ENCODE data around the gene CIRBP.

Gene CIRBP

GRCh38 chr19:1269065-1269477 lies at the start of gene CIRBP:
Gene CIRBP (plus strand): TSS chr19:1269332. CDS start chr19:1270934, 1,602 bp downstream.
- DNase-seq (ENCODE audit: low read depth in 2 of 2) = peak; percentile 99

DNA sequence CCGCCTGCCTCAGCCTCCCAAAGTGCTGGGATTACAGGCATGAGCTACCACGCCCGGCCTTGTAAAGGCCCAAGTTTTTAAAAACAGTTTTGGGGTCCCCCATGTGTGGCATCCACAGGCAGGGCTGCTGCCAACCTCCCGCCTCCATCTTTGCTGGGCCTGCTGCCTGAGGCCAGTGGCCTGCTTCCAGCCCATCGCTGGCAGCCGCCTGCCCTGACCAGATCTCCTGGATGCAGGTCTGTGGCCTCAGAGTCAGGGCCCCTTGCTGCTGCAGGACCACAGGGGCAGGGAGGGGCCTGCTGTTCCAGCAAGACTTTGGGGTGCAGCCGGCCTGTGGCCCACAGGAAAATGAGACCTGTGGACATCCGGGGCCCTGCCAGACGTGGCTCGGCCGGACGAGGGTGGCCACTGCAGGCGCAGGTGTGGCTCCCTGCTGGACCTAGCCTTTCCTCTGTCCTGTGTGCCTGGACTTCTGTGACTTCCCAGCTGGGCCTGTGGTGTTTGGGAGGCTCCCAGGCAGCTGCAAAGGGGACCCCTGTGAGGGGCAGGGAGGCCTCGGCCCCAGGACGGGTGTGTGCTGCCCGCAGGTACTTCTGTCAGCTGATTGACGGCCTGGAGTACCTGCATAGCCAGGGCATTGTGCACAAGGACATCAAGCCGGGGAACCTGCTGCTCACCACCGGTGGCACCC lies 49.2 kb upstream of the CIRBP start:
- no peak for DNase-seq (ENCODE audit: low read depth in 2 of 2)

GRCh38 chr19:1220477-1220930 lies 48.6 kb upstream of the CIRBP start:
- DNase-seq (ENCODE audit: low read depth in 2 of 2) = no peak

DNA sequence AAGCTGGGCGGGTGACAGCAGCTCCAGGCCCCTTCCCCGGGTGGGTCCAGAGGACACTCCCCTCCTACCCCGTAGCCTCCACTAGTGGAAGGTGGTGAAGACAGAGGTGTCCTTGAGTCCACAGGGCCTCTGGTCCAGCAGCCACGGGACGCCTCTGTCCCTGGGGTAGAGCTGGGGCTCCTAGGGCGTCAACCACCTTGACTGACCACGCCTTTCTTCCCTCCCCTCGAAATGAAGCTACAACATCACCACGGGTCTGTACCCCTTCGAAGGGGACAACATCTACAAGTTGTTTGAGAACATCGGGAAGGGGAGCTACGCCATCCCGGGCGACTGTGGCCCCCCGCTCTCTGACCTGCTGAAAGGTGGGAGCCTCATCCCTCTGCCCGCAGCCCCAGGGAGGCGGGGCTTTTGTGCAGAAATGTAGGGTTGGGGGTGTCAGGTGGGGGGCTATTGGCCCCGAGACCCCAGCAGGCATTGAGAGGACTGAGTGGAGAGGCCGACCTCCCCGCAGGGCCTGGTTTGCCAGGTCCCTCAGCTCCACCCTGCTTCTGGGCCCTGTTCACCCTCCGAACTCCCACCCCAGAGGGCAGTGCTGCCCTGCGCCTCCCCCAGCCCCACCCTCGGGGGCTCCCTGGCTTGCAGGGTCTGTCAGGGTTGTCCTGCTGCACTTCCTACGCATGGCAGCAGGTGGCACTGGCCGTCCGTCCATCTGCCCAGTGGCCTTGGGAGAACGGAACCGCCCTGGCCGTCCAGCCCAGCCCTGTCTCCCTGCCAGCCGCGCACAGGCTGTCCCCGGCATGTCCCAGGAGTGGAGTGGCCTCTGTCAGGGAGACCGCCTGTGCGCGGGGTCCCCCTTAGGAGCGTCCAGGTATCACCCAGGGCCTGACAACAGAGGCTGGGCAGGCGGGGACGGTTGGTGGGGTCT lies 47.9 kb upstream of the CIRBP start:
- no peak for DNase-seq (ENCODE audit: low read depth in 2 of 2)

DNA sequence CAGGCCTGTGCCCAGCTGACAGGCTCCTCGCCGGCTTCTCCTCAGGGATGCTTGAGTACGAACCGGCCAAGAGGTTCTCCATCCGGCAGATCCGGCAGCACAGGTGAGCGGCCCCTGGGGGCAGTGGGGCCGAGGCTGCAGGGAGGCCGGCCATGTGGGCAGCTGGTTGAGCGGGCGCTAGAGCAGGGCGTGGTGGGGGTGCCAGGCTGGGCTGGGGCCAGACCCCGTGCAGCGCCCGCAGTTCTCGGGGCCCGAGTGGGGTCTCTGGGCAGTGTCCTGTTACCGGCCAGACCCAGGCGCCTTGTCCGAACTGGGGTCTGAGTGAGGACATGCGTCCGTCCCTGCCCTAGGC lies 47.3 kb upstream of the CIRBP start:
- DNase-seq (ENCODE audit: low read depth in 2 of 2) = no peak

DNA sequence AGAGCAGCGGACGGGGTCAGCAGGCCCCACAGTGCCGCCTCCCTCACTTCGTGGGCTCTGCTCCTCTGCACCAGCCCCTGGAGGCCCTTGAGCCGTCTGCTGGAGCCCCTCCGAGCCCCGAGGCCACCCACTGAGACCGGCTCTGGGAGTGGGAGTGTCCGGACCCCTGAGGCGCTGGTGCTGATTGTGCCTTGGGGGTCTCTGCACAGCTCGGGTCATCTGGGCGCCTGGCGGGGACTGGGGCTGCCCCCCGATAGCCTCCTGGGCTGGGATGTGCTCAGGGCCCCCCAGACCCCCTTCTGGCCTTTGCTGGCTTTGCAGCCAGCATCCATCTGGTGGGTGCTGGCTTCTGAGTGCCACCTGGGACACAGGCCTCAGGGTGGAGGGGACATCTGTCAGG lies 46.7 kb upstream of the CIRBP start:
- no peak for DNase-seq (ENCODE audit: low read depth in 2 of 2)

DNA sequence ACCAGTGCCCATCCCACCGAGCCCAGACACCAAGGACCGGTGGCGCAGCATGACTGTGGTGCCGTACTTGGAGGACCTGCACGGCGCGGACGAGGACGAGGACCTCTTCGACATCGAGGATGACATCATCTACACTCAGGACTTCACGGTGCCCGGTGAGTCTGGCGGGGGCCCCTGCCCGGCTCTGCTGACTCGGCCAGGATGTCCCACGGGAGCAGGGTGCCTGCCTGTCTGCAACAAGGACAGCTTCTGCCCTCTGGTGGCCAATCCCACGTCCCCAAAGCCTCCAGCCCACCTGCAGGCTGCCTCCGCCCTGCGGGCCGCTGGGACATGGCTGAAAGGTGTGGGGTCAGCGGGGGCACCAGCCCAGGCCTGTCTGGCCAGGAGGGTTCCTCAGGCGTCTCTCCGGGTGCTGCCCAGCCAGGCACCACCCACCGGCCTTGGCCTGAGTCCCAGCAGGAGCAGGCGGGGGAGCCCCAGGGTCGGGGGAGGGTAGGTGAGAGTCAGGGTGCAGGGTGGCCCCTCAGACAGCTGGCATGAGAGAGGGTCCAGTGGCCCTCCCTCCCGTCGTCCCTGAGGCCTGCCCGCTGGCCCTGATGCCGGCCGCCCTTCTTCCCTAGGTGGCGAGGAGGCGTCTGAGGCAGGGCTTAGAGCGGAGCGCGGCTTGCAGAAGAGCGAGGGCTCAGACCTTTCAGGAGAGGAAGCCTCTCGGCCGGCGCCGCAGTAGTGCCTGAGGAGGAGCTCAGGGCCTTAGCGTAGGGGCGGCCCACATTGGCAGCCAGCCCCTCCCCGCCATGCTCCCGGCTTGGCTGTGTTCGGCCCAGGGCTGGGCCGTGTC lies 45.9 kb upstream of the CIRBP start:
- no peak for DNase-seq (ENCODE audit: low read depth in 2 of 2)

DNA sequence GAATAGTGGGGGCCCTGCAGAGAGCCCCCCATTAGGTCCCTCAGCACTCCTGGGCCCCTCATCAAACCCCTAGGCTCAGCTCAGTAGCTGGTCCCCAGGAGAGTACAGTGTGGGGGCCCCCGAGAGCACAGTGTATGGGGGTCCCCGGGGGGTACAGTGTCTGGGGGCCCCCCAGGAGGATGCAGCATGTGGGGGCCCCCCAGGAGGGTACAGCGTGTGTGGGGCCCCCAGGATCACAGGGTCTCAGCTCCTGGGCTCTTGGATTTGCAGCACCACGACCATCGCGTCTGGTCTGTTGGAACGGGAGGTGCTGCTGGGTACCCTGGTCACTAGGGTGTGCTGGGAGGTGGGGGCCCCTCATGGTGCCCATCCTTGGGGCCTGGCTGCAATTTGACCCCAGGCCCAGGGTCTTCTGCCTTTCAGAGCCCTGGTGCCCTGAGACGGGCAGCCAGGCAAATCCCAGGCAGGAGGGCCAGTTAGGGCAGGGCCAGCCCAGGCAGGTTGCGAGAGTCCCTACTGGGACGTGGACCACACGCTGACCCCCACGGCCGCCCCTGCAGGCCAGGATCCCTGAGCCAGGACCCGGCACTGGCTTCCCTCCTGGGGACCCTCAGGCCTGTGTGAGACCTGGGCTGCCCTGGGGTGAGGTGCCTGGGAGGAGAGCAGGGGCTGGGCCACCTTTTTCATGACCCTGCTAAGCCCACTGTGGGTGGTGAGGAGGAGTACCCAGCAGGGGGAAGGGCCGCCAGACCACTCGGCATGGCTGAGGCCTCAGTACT lies 44.9 kb upstream of the CIRBP start:
- DNase-seq (ENCODE audit: low read depth in 2 of 2) = no peak

DNA sequence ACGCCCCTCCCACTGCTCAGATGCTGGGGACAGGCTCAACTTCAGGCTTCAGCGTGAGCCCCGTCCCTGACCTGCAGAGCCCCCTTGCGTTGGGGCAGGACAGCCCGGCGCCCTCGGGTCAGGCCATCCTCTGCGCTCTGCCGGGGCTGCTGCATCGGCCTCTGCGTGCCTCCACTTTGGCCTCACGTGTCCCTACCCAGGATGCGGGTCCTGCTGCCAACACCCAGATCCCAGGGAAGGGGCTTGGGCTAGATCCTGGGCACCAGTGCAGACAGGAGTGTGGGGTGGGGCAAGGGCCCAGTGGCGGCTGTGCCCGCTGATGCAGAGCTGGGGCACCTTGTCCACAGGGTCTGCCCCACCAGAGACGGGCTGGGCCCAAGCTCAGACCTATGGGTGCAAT lies 44.3 kb upstream of the CIRBP start:
- DNase-seq (ENCODE audit: low read depth in 2 of 2) = no peak

- DNase-seq (ENCODE audit: low read depth in 2 of 2) = no peak
Measured at GRCh38 chr19:1225440-1226226, 43.5 kb upstream of the CIRBP start.

DNA sequence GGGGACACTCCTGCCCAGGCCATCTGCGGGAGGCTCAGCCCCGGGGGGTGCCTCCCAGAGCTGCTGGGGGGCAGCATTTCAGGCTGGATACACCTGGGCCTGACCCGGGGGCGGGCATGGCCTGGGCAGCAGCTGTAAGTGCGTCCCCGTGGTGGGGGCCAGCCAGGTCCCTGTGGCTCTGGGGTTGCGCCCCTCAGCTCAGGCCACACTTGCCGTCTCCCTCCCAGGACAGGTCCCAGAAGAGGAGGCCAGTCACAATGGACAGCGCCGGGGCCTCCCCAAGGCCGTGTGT lies 43.0 kb upstream of the CIRBP start:
- no peak for DNase-seq (ENCODE audit: low read depth in 2 of 2)

- no peak for DNase-seq (ENCODE audit: low read depth in 2 of 2)
Measured at GRCh38 chr19:1226522-1227303, 42.4 kb upstream of the CIRBP start.

DNA sequence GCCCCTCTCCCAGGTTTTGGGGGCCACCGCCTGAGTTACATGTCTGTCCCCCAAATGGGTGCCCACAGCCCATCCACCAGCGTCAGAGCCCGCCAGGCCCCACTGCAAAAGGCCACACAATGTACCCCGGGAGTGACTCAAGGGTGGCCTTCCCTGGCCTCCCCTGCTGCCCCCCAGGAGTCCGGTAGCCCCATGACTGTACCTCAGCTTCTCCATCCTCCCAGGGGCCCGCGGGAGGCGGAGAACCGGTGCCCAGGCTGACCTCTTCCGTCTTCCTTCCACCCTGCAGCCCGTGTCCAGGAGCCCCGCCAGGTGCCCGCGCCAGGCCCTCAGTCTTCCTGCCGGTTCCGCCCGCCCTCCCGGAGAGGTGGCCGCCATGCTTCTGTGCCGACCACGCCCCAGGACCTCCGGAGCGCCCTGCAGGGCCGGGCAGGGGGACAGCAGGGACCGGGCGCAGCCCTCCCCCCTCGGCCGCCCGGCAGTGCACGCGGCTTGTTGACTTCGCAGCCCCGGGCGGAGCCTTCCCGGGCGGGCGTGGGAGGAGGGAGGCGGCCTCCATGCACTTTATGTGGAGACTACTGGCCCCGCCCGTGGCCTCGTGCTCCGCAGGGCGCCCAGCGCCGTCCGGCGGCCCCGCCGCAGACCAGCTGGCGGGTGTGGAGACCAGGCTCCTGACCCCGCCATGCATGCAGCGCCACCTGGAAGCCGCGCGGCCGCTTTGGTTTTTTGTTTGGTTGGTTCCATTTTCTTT lies 41.7 kb upstream of the CIRBP start:
- DNase-seq (ENCODE audit: low read depth in 2 of 2) = no peak

GRCh38 chr19:1228161-1228957 lies 40.8 kb upstream of the CIRBP start:
- no peak for DNase-seq (ENCODE audit: low read depth in 2 of 2)

DNA sequence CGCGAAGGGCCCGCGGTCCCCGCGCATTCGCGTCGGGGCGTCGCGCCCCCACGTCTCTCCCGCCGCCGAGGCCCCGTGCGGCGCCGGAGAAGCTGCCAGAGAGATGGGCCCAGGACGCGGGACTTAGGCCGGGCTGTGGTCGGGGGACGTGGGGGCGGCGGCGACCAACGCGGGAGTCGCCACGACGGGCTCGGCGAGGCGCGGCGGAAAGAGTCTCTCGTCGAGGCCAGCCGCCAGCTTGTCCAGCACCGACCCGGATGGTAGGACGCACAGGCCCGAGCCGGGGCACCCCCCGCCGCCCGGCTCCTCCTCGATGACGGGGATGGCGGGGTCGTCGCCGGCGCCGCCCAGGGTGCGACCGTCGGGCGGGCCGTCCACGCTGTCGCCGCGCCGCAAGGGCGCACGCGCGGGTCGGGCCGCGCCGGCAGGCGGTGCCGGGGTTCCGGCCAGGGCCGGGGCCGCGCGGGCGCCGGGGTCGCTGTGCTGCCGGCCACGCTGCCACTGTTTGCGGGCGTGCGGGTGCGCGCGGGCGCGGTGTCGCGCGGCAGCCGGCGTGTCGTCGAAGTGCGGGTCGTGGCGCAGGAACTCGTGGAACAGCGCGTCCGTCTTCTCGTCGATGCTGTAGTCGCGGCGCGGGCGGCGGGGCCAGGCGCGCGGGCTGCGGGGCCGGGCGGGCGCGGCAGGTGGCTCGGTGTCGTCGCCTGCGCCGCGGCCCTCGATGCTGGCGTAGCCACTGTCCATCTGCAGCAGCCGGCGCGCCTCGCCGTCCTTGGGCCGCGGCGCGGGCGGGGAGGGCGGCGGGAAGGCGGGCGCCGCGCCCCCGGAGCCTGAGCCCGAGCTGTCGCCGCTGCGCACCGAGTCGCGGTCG lies 39.8 kb upstream of the CIRBP start:
- no peak for DNase-seq (ENCODE audit: low read depth in 2 of 2)

DNA sequence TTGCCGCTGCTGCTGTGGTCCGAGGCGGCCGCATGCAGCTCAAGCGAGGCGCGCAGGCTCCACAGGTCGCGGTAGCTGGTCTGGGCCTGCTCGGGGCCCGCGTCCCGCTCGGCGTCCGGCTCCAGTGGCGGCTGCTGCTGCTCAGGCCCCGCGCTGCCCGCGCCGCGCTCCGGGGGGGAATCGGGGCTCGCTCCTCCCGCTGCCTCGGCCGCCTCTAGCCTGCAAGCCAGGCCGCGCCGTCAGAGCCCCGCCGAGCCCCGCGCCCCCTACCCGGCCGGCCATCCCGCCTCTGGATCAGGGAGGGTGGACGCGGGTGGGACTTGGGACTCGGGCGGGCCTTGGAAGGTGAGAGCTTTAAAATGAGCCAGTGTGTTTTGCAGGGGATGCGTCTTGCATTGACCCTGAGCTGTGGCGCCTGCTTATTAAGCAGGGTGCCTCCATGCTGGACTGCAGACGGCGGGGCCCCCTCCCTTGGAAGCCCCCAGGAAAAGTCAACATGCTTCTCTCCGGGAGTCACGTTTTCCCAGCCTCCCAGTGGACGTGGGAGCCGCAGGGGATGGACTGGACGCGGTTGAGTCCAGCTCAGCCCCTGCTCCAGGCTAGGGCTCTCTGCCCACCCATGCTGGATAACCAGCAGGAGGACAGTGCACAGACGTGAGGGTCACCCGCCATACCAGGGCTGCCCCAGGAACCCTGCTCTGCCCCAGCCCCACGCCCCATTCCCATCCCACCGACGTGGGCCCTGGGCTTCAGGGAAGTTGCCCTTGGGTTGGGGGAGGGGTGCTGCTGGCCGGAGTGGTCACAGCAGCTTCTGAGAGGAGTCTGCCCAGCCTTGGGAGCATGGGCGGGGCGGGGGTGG lies 39.0 kb upstream of the CIRBP start:
- DNase-seq (ENCODE audit: low read depth in 2 of 2) = no peak
